Spleen (tissue), 7 donors: ENCODE data around the gene CNOT6.
"Not testable (repeated sequence)": the region's sequence is repeated elsewhere in the genome, so short reads cannot be mapped to it uniquely, and the experiment has no call there.

Experiments used
- CTCF ChIP-seq, 11 experiments: fragments of 200-600 bp in 7 of 11; fragments of 450-650 bp in 4 of 11; sonication (generic) in 4 of 11; IDR thresholded peaks in 8 of 11; conservative IDR thresholded peaks in 3 of 11; 1 replicate in 7 of 11; 2 replicates in 4 of 11; pipeline versions ENCODE4 v1.4.0 to v1.8.0; 2016 to 2021; ENCODE audit warnings: antibody characterized with exemption in 11 of 11, inconsistent platforms in 4 of 11, mild to moderate bottlenecking in 1 of 11
- POLR2A ChIP-seq, 3 donors: fragments of 450-650 bp; IDR thresholded peaks; one replicate each; pipeline ENCODE4 v1.5.1; 2017; ENCODE audit warnings: antibody characterized with exemption in 3 of 3, mild to moderate bottlenecking in 1 of 3
- POLR2AphosphoS5 ChIP-seq, 3 donors: sonication (generic); formaldehyde crosslinking; IDR thresholded peaks; one replicate each; pipeline ENCODE4 v1.5.1; 2017; ENCODE audit warnings: antibody characterized with exemption in 3 of 3
- donor health status: DM: no; HTN: no; CAD: no; lungs with moderate emphysema.
- donor health status: DM: no; HTN: no; CAD: no.
- donor health status: DM: no; HTN: no; CAD: no.

DNA sequence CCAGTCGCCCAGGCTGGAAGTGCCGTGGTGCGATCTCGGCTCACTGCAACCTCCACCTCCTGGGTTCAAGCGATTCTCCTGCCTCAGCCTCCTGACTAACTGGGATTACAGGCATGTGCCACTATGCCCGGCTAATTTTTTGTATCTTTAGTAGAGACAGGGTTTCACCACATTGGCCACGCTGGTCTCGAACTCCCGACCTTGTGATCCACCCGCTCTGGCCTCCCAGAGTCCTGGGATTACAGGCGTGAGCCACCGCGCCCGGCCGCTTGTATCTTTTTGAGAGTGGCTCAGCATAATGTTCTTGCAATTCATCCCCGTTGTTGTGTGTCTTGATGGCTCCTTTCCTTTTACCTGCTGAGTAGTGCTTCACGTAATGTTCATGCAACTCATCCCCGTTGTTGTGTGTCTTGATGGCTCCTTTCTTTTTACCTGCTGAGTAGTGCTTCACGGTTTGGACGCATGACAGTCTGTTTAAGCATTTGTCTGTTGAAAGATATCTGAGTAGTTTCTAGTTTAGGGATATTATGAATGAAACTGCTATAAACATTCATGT, 18.1 kb upstream of the CNOT6 start:
- TF ChIP-seq CTCF (IDR thresholded peaks at IDR 0.05 in 8 of 11, conservative IDR thresholded peaks at IDR 0.05 in 3 of 11); POLR2A (IDR thresholded peaks at IDR 0.05); POLR2AphosphoS5 (IDR thresholded peaks at IDR 0.05): not testable (repeated sequence)
